AG10803 (cell line): Measurements from ENCODE around the gene LRRC37A3.
"Not testable (repeated sequence)": the region's sequence is repeated elsewhere in the genome, so short reads cannot be mapped to it uniquely, and the experiment has no call there.

Source experiments
- DNase-seq: peaks from one replicate; pipeline ENCODE4 v3.0.0; 2010; ENCODE audit warnings: low read depth
- H3K4me3 ChIP-seq: 2 replicates; pipeline ENCODE4 v1.5.1; 2011; ENCODE audit warnings: mild to moderate bottlenecking, low read length, control low read depth
- TF ChIP-seq, protein P1 (sequence below): conservative IDR thresholded peaks from 2 replicates; pipeline ENCODE4 v1.5.1; 2011; ENCODE audit warnings: mild to moderate bottlenecking, low read length, control low read depth, inconsistent platforms

LRRC37A3 gene

DNA sequence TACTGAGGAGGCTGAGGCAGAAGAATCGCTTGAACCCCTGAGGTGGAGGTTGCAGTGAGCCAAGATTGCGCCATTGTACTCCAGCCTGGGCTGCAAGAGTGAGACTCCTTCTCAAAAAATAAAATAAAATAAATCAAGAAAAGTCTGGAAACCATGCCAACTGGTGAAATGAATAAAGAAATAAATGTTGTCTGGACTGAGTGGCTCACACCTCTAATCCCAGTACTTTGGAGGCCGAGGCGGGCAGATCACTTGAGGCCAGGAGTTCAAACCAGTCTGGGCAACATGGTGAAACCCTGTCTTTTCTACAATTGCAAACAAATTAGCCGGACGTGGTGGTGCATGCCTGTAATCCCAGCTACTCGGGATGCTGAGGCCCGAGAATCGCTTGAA is 744 bp upstream of the LRRC37A3 start:
- peak overlapping the region; percentile 70 for H3K4me3 ChIP-seq
- TF ChIP-seq, protein P1, sequence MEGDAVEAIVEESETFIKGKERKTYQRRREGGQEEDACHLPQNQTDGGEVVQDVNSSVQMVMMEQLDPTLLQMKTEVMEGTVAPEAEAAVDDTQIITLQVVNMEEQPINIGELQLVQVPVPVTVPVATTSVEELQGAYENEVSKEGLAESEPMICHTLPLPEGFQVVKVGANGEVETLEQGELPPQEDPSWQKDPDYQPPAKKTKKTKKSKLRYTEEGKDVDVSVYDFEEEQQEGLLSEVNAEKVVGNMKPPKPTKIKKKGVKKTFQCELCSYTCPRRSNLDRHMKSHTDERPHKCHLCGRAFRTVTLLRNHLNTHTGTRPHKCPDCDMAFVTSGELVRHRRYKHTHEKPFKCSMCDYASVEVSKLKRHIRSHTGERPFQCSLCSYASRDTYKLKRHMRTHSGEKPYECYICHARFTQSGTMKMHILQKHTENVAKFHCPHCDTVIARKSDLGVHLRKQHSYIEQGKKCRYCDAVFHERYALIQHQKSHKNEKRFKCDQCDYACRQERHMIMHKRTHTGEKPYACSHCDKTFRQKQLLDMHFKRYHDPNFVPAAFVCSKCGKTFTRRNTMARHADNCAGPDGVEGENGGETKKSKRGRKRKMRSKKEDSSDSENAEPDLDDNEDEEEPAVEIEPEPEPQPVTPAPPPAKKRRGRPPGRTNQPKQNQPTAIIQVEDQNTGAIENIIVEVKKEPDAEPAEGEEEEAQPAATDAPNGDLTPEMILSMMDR: no peak
- peak; percentile 13 for DNase-seq

- H3K4me3 ChIP-seq: peak overlapping the region; percentile 70
- peak; percentile 11 for DNase-seq
Observed at GRCh38 chr17:64918842-64919288, 413 bp downstream of the LRRC37A3 start.

DNA sequence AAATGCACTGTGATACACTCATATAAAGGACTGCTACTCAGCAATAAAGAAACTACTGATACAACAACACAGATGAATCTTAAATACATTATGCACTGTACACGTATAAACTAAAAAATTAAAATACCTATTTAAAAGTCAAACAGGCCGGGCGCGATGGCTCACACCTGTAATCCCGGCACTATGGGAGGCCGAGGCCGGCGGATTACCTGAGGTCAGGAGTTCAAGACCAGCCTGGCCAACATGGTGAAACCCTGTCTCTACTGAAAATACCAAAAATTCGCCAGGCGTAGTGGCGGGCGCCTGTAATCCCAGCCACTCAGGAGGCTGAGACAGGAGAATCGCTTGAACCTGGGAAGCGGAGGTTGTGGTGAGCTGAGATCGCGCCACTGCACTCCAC is 1.7 kb downstream of the LRRC37A3 start:
- H3K4me3 ChIP-seq, DNase-seq: not testable (repeated sequence)

DNA sequence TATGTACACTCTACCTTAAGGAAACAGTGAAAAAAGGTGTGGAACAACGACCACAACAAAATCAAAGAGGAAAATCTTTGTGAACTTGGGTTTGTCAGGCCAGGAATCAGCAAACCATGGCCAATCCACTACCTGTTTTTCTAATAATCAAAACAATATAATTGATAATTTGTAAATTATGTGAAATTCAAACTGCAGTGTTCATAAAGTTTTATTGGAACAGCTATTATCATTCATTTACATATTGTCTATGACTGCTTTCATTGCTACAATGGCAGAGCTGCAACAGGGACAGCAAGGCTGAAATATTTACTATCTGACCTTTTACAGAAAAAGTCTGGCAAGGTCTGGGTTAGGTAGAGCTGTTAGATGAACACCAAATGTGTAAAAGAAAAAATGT is 4.0 kb downstream of the LRRC37A3 start:
- not testable (repeated sequence) for H3K4me3 ChIP-seq, DNase-seq

DNA sequence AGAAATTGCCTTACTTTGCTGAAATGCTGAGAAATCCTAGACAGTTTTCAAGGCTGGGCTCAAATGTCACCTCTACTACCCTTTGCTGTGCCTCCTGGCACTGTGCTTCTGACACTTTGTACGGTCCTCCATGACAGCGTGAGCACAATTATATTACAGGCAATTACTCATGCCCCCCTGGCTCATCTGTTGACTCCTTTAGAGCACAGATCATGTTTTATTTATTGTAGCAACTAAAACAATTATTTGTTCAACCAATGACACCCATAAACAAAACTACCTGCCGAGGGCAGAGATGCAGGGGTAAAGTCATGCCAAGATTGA is 9.1 kb downstream of the LRRC37A3 start:
- not testable (repeated sequence) for H3K4me3 ChIP-seq, DNase-seq

GRCh38 chr17:64909511-64910190 is 9.6 kb downstream of the LRRC37A3 start:
- DNase-seq, H3K4me3 ChIP-seq: not testable (repeated sequence)

GRCh38 chr17:64904069-64904468 is 15.2 kb downstream of the LRRC37A3 start:
- DNase-seq, H3K4me3 ChIP-seq: not testable (repeated sequence)

GRCh38 chr17:64897136-64897535 is 22.1 kb downstream of the LRRC37A3 start:
- not testable (repeated sequence) for H3K4me3 ChIP-seq, DNase-seq

GRCh38 chr17:64874210-64874609 is 45.1 kb downstream of the LRRC37A3 start:
- DNase-seq, H3K4me3 ChIP-seq: not testable (repeated sequence)

DNA sequence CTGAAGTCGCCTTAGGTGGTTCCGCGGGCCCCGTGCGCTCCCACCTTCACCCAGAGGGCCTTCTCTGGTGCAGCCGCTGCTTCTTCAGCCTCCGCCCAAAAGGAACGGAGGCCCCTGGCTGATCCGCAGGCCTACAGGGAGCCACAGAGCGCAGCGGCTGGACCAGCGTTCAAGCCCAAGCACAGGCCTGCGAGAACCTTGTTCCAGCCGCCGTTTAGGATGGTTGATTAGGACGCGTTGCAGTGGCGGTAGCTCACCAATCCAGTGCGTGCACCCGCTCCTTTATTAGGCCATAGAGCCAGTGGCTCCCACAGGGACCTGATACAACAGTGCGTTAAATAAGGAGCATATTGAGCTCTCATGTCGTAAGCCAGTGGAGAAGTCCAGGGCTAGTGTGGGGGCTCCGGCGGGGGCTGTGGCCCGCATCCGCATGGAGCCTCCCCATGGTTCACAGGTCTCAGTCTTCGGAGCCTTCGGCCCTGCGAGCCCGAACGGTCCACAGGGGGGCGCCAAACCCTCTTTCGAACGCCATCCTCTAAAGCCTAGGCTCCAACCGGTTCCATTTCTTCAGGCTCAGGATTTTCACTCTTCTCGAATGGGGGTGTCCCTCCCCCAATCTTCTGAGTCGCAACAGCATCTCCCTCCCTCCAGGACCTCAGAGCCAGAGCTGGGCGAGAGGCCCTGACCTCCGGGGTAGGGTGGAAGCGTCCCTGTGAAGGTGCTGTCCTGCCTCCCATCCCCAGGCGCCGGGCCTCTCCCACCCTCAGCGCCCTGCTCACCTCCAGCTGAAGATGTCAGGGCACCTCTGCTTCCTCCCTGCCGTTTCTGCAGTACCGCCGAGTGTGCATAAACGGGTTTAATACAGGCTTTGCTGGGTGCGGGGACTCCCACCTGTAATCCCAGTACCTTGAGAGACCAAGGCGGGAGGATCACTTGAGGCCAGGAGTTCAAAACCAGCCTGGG is 71.5 kb downstream of the LRRC37A3 start:
- TF ChIP-seq, protein P1: peak; percentile 51
- H3K4me3 ChIP-seq: not testable (repeated sequence)
- peak; percentile 15 for DNase-seq

GRCh38 chr17:64846892-64847291 is 72.4 kb downstream of the LRRC37A3 start:
- not testable (repeated sequence) for H3K4me3 ChIP-seq

DNA sequence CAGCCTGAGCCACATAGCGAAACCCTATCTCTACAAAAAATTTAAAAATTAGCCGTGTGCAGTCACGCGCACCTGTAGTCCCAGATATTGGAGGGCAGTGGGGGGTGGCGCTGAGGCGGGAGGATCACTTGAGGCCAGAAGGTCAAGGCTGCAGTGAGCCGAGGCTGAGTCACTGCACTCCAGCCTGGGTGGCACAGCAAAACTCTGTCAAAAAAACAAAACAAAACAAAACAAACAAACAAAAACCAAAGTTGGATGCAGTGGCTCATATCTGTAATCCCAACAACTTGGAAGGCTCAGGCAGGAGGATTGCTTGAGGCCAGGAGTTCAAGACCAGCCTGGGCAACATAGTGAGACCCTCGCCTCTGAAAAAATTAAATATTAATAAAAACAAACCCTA is 75.4 kb downstream of the LRRC37A3 start:
- DNase-seq, H3K4me3 ChIP-seq: not testable (repeated sequence)

More at GRCh38 chr17:64846892-64847291, 72.4 kb downstream of the LRRC37A3 start:
- DNase-seq: peak; percentile 42

GRCh38 chr17:64842900-64843299 is 76.4 kb downstream of the LRRC37A3 start:
- not testable (repeated sequence) for H3K4me3 ChIP-seq, DNase-seq

DNA sequence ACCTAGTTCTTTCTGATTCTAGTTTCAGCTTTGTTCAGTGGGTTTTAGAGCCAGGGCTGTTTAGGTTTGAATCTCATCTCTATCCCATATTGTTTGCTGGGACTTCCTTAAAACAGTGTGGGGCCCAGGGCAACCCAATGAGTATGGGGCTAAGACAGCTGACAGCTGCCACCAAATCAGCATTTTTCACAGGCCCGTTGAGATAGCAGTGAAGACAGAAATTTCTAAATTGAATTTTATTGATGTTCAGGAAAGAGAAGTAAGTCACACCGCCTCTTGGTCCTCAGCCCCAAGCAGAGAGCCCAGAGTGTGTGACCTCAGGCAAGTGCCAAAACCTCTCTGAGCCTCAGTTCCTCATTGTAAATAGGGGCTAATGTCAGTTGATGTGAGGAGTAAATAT is 78.3 kb downstream of the LRRC37A3 start:
- not testable (repeated sequence) for DNase-seq, H3K4me3 ChIP-seq

- not testable (repeated sequence) for DNase-seq, H3K4me3 ChIP-seq
Observed at GRCh38 chr17:64838513-64838912, 80.8 kb downstream of the LRRC37A3 start.

DNA sequence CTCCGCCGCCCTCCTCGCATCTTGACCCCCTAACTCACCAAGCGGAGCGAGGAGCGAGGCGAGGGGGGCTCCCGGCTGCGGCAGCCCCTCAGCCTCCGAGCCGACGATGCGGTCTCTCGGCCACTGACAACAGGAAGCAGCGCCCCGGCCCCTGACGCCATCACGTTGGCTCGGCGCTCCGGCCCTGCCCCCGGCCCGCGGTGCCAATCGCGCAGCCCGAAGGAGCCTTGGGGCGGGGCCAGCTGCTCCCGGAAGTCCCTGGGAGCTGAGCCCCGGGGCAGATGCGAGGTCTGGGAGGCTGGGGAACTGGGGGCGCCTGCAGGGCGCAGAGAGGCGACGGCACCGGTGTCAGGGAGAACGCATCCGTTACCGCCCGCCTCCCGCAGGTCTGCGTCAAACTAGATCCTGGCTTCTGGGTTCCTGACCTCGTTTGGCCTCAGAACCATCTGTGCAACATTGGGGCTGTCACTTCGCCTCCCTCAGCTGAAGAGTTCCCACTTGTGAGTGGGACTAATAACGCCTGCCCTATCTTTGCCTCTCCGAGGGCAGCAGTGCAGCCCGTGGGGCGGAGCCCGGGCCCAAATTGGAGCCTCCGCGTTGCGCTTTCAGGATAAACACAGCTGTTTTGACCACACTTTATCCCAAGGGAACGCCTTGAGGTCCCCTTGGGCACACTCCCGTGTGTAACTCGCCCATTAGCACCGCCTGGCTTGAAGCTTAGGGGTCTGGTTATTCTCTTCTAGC is 82.1 kb downstream of the LRRC37A3 start:
- H3K4me3 ChIP-seq: peak overlapping the region; percentile 66
- peak; percentile 75 for DNase-seq

GRCh38 chr17:64836623-64837017 is 82.7 kb downstream of the LRRC37A3 start:
- H3K4me3 ChIP-seq: peak overlapping the region; percentile 66
- DNase-seq: peak; percentile 9
